Fibroblast of villous mesenchyme (primary cell): Measurements from ENCODE around the gene PCID2. TPM values are rescaled to one million over a fixed set of nuclear protein-coding genes. Genes with fewer than 3 reads are reported as not detected.
A peak's percentile ranks its signal among the peaks of the same experiment; 100 is the strongest.
"Not testable (repeated sequence)": the region's sequence is repeated elsewhere in the genome, so short reads cannot be mapped to it uniquely, and the experiment has no call there.

Experiments
- DNase-seq: peaks from one replicate; pipeline ENCODE4 v3.0.0-alpha.2; 2010; ENCODE audit warnings: low read depth
- H3K4me3 ChIP-seq: 2 replicates; pipeline ENCODE4 v1.5.1; 2011; ENCODE audit warnings: low read depth, mild to moderate bottlenecking, low read length
- total RNA-seq: library from RNA; depleted of rRNA; stranded (reverse); fragments of >200 nt; gene quantifications from 2 replicates; pipeline ENCODE4 v1.2.3, GENCODE V29; 2012
- TF ChIP-seq, protein P1 (sequence below): IDR thresholded peaks from 2 replicates; pipeline ENCODE4 v1.5.1; 2012; ENCODE audit warnings: low read depth, mild to moderate bottlenecking, low read length; ENCODE audit not compliant: insufficient read depth

PCID2 gene
- 54.8 and 83.8 TPM in 2 replicates for total RNA-seq

GRCh38 chr13:113208421-113209335 lies at the start of gene PCID2:
PCID2 (minus strand) TSS chr13:113208669; CDS start chr13:113208634, 35 bp downstream.
- TF ChIP-seq, protein P1, sequence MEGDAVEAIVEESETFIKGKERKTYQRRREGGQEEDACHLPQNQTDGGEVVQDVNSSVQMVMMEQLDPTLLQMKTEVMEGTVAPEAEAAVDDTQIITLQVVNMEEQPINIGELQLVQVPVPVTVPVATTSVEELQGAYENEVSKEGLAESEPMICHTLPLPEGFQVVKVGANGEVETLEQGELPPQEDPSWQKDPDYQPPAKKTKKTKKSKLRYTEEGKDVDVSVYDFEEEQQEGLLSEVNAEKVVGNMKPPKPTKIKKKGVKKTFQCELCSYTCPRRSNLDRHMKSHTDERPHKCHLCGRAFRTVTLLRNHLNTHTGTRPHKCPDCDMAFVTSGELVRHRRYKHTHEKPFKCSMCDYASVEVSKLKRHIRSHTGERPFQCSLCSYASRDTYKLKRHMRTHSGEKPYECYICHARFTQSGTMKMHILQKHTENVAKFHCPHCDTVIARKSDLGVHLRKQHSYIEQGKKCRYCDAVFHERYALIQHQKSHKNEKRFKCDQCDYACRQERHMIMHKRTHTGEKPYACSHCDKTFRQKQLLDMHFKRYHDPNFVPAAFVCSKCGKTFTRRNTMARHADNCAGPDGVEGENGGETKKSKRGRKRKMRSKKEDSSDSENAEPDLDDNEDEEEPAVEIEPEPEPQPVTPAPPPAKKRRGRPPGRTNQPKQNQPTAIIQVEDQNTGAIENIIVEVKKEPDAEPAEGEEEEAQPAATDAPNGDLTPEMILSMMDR: no peak
- peak within 1 kb of the TSS; percentile 86 for H3K4me3 ChIP-seq
- DNase-seq: peak; percentile 89

DNA sequence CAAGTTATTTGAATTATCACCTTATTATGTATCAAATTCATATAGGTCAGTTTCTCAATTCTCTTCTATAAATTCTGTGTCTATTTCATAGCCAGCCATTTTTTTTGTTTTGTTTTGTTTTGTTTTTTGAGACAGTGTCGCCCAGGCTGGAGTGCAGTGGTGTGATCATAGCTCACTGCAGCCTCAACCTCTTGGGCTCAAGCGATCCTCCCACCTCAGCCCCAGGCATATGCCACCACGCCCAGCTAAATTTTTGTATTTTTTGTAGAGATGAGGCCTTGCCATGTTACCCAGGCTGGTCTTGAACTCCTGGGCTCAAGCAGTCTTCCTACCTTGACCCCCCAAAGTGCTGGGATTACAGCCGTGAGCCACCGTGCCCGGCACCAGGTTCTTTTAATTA lies 49.4 kb upstream of the PCID2 start:
- not testable (repeated sequence) for H3K4me3 ChIP-seq, DNase-seq

DNA sequence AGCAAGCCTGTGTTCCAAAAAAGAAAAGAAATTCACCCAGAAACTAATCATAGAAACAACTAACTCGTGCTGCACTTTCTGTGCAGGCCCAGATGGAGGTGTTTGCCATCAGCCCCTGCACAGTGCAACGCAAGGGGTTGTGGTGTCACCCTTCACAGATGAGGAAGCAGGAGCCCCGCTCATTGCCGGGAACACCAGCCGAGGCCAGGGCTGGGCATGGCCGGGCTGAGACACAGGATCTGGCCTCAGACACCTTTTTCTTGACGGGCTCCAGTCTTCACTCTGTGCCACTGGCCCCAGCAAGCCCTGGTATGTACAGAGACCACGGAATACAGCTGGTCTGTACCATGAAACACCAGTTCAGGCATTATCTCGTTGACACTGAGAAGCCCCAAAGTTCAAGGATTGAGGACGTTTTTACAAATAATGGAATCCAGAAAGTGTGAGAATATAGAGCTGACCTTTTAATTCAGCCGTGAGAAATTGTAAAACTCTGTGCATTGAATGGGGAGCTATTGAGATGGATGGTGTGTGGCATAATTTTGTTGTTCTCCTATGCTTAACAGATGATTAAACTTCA lies 44.1 kb upstream of the PCID2 start:
- H3K4me3 ChIP-seq: no peak overlapping the region
- no peak for DNase-seq
- TF ChIP-seq, protein P1: no peak

- no peak overlapping the region for H3K4me3 ChIP-seq
- DNase-seq: no peak
- TF ChIP-seq, protein P1: peak; percentile 25
These were observed 37.7 kb upstream of the PCID2 start for GRCh38 chr13:113245849-113246796.

- no peak overlapping the region for H3K4me3 ChIP-seq
- no peak for DNase-seq
- TF ChIP-seq, protein P1: no peak
These were observed 35.4 kb upstream of the PCID2 start for GRCh38 chr13:113243847-113244246.

DNA sequence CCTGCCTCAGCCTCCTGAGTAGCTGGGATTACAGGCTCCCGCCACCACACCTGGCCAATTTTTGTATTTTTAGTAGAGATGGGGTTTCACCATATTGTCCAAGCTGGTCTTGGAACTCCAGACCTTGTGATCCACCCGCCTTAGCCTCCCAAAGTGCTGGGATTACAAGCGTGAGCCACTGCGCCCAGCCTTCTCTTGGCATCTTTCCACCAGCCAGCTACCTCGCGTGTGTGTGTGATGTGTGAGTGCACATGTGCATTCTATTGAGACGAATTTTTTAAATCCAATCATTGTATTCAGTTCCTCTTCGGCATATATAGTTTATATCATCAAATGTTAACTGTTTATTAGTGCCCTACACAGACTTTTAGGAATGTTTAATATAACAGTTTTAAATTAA lies 33.2 kb upstream of the PCID2 start:
- H3K4me3 ChIP-seq, DNase-seq: not testable (repeated sequence)

DNA sequence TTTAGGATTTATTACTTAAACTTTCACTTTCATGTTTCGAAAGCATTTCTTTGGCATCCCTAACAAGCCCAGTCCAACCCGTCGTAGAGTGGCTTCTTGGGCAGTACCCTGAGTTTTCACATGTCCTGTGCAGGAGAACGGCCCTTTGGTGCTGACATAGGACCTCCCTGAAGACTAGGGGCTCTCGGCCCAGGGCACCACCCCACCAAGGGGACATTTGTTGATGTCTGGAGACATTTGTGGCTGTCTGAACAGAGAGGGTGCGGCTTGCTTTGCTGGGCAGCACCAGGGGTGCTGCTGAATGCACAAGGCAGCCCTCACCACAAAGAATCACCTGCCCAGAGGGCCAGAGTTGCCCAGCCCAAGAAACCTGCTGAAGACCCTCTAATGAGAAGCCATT lies 31.5 kb upstream of the PCID2 start:
- H3K4me3 ChIP-seq: no peak overlapping the region
- TF ChIP-seq, protein P1: no peak
- no peak for DNase-seq
